HG02678 (cell line): ENCODE measurements around the gene RDH8.

Experiments
- ATAC-seq: cut with Tn5 transposase; IDR thresholded peaks from one replicate; pipeline ENCODE4 v1.9.1; 2021; ENCODE audit warnings: mild to moderate bottlenecking, moderate library complexity; ENCODE audit not compliant: unreplicated experiment

Gene RDH8

DNA sequence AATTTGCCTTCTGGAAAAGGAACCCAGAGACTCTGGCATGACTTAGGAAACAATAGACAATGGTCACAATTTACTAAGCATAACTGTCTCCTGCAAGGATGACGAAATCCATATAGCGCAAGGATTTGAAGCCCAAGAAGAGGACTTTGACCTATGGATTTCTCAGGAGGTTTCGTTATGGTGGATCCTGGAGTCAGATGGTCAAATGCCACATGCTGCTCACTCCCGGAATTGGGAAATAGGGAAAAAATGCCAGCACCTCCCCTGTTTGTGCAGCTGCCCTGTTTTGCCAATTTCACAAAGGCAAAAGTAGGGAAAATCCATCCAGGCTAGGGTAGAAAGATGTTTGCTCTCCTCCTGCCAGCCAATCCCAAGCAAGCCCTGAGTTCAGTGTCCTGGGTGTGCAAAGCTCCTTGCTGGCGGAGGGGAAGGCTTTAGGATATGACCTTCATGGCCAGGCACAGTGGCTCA is 23.4 kb downstream of the RDH8 start:
- no peak for ATAC-seq

GRCh38 chr19:10037367-10037766 is 24.1 kb downstream of the RDH8 start:
- no peak for ATAC-seq

DNA sequence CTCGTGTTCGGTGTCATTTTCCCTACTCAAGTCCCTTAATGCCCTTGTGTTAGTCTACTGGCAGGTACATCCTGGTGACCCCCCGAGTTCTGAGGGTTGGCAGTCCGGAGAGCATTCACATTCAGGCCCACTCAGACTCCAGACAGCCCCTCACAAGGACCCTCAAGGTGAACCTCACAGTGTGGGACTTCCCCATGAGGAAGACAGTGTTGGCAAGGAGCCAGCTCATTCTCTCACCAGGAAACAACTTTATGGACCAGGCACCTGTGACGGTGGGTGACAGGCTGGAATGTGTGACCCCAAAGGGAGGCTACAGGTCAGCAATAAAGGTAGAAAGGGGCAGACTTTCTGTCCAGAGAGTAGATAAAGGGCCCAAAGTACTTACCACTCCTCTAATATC is 24.5 kb downstream of the RDH8 start:
- ATAC-seq: no peak

GRCh38 chr19:10043286-10043927 is 30.1 kb downstream of the RDH8 start:
- ATAC-seq: no peak

DNA sequence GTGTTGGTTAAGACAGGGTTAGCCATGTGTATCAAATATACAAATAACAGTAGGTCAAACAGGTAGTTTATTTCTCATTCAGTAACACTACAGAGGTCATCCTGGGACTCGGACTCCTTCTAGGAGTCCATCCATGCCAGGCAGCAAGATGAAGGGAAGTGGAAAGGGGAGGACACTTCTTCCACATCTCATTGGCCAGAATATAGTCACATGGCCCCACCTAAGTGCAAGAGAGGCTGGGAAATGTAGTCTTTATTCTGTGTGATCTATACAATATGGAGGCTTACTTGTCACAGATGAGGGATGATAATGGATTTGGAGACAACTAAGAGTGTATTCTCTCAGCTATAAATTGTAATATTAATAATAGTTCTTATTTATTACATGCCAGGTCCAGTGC is 31.1 kb downstream of the RDH8 start:
- no peak for ATAC-seq

DNA sequence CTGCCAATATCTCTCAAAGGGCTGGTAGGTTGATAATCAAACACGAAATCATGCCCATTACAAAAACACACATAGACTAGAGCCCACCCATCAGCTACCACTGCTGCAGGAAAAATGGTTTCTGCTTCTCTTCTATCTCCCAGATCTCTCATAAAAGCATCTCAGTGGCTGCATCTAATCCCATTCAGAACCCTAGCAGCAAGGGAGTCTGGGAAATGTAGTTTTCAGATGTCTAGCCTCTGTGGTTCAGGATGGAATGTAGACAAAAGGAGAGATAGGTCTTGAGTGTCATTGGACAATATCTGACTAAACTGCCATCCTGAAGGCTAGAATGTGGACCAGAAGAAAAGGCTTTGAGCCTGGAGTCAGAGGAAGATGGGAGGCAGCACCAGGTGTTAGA is 32.1 kb downstream of the RDH8 start:
- ATAC-seq: no peak

DNA sequence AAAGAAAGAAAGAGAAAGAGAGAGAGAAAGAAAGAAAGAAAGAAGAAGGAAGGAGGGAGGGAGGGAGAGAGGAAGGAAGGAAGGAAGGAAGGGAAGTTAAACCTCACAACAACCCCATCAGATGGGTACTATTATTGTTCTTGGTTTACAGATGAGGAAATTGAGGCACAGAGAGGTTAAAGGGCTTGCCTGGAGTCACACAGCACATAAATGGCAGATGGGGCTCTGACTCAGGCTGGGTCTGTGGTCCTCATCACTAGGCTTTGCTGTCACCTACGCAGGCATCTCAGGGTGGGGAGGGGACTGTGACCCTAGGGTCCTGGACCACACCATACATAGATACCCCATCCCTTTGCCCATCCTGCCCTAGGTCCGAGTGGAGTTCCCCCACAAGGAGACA is 36.3 kb downstream of the RDH8 start:
- ATAC-seq: no peak

DNA sequence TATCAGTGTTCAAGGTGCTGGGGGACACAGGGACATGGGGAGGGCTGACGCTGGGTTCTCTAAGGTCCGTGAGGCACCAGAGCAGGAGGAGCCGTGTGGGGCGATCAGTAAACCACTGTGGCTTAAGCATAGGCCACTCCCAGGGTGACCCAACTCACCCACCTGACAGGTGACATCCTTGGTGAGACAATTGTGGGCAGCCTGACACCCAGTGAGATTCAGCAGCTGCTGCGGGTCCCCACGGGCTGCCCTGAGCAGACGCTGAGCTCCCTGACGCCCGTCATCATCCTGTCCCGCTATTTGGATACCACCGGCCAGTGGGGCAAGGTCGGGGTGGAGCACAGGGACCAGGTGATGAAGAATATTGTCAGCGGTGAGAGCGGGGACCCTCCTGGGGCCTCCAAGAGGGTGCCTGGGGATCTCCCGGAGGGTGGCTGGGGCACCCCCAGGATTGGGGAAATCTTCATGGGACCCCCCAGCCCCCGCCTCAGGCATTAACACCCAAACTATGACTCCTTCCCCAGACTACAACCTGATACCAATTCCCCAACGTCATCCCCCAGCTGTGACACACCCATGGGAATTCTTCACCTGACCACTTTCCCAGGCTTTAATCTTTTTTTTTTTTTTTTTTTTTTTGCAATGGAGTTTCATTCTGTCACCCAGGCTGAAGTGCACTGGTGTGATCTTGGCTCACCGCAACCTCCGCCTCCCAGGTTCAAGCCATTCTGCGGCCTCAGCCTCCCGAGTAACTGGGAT is 39.5 kb downstream of the RDH8 start:
- no peak for ATAC-seq

GRCh38 chr19:10061717-10062310 is 48.5 kb downstream of the RDH8 start:
- ATAC-seq: no peak

DNA sequence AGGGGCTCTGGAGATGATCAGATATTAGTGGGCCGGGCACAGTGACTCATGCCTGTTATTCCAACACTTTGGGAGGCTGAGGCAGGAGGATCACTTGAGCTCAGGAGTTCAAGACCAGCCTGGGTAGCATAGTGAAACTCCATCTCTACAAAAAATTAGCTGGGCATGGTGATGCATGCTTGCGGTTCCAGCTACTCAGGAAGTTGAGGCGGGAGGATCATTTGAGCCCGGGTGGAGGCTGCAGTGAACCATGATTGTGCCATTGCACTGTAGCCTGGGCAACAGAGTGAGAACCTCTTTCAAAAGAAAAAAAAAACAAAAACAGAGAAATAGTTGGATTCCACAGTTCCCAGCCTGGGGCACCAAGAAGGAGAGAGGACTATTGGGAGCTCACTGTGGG is 54.9 kb downstream of the RDH8 start:
- ATAC-seq: no peak

GRCh38 chr19:10069046-10069445 is 55.8 kb downstream of the RDH8 start:
- ATAC-seq: no peak

DNA sequence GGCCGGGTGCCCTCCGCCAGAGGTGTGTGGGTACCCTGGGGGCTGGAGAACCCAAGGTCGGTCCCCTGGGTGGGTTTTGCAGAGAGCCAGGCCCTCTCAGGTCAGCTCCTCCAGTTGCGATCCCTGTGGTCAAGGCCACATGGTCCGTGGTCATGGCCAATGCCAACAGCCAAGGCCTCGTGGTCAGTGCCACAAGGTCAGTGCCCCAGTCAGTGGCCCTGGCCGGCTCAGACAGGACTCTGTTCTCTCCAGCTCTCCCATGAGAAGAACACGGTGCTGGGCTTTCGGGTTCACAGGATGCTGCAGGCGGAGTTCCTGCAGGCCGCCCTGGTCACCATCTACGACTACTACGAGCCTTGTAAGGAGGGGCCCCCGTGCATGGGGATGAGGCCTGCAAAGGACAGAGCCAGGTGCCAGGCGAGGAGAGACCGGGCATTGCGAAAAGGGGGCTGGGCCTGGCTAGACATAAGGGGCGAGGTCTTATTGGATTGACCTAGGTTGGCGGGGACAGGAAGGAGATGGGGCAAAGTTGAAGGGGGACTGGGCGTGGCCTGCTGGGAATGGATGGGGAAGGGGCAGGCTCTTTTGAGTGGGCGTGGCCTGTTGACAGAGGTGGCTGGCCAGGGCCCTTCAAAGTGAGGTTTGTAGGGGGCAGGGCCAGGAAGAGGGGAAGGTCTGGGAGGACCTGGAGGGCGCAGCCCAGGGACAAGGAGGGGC is 57.6 kb downstream of the RDH8 start:
- ATAC-seq: no peak
